ENCODE measurements around the gene MUC5B.

MUC5B gene

DNA sequence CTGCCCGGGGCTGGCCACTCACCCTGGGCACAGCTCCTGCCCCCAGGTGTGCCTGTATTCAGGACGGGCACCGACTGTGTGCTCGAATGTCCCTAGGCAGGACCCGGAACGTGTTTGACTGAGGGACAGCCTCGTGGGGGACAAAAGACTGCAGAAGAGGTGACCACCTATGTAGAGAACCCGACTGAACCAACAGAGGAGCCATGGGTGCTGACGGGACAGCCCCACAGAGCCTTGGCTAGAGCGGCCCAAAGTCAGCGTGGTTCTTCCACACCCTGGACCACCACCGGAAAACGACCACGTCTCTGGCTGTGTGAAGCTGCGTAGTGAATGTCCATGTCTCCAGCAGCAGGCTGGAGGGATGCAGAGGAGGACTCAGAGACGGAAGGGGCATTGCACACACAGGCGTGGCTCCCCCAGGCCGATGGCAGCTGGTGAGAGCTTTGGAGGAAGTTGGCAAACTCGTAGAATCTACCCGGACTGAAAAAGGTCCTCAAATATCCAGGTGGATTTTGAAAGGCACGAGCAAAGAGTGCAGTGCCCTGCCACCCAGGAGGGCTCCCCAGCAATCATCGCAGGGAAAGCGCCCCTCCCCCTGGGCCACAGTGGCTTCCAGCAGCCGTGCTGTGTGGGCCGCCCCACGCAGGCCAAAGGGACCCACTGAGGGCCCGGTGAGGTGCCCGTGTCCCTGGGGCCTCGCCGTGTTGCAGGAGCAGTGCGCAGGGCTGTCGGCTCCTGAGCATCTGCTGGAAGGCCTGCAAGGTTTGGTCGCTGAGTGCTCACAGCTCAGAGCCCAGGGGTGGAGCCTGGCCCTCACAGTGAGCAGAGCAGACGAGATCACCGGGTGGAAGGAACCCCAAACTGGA, 17.5 kb upstream of the MUC5B start:
- TF ChIP-seq, protein P1, sequence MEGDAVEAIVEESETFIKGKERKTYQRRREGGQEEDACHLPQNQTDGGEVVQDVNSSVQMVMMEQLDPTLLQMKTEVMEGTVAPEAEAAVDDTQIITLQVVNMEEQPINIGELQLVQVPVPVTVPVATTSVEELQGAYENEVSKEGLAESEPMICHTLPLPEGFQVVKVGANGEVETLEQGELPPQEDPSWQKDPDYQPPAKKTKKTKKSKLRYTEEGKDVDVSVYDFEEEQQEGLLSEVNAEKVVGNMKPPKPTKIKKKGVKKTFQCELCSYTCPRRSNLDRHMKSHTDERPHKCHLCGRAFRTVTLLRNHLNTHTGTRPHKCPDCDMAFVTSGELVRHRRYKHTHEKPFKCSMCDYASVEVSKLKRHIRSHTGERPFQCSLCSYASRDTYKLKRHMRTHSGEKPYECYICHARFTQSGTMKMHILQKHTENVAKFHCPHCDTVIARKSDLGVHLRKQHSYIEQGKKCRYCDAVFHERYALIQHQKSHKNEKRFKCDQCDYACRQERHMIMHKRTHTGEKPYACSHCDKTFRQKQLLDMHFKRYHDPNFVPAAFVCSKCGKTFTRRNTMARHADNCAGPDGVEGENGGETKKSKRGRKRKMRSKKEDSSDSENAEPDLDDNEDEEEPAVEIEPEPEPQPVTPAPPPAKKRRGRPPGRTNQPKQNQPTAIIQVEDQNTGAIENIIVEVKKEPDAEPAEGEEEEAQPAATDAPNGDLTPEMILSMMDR (IDR thresholded peaks at IDR 0.05; ENCODE audit: low read depth, low read length), result no peak
- no peak overlapping the region for H3K4me3 ChIP-seq (ENCODE audit: low read depth, low read length)
- no peak for DNase-seq (ENCODE audit: low read depth, low spot score)
- in situ Hi-C loops (cut with HindIII; ENCODE audit: low sequenced_read_pairs), result no loop called here

DNA sequence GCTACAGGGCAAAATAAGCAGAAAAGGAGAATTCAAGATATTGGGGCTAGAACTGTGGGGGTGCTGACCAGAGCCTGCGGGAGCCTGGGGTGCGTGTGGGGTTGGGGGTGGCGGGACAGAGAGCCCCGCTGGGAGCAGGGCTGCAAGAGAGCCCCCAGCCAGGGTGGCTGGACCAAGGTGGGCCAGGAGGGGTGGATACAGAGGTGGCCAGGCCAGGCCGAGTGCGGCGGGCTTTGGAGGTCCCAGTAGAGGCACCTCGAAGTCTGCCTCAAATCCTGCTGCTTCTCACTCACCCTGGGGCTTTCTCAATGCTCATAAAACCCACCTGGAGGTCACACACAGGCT, 16.9 kb upstream of the MUC5B start:
- TF ChIP-seq, protein P1 (IDR thresholded peaks at IDR 0.05; ENCODE audit: low read depth, low read length), result no peak
- in situ Hi-C loops (cut with HindIII; ENCODE audit: low sequenced_read_pairs), result no loop called here

DNA sequence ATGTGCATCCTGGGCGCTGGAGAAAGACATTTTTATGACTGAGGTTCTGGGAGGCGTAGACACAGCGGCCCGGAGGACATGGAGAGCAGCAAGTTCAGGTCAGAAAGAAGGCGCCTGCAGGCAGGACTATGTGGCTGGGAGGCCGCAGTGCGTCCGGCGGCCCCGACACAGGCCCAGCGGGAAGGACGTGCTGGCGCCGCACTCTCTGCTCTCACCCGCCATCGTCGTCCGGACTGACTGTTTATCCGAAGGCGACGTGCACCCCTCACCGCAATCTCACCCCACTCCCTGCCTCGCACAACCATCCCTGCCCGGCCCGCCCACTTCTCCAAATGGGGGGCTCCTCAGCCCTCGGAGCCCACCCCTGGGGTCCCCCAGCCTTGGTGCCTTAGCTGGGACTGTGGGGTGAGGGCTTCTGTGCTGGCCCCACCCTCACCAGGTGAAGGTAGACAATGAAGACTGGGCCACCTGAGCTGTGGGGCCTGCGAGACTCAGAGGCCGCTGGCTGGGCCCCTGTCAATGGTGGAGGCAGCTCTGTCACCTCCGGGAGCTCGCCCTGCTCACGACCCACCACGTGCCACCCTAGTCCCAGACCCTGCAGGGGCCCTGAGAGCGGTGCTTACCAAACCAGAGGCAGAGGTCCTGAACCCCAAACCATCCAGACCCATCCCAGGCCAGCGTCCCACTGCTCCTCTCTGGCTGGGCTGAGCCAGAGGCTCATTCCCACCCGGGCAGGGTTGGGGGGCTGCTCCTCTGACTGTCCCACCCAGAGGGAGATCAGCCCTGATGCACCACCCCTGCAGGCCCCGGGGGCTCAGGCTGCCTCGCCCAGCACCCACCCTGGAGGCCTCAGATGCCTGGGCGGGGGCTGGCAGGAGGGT, 16.2 kb upstream of the MUC5B start:
- H3K4me3 ChIP-seq (ENCODE audit: low read depth, low read length), result no peak overlapping the region
- in situ Hi-C loops (cut with HindIII; ENCODE audit: low sequenced_read_pairs), result no loop called here
- TF ChIP-seq, protein P1 (IDR thresholded peaks at IDR 0.05; ENCODE audit: low read depth, low read length), result no peak
- no peak for DNase-seq (ENCODE audit: low read depth, low spot score)

More for the DNA sequence above, 16.9 kb upstream of the MUC5B start:
- H3K4me3 ChIP-seq (ENCODE audit: low read depth, low read length), result no peak overlapping the region
- DNase-seq (ENCODE audit: low read depth, low spot score), result no peak

DNA sequence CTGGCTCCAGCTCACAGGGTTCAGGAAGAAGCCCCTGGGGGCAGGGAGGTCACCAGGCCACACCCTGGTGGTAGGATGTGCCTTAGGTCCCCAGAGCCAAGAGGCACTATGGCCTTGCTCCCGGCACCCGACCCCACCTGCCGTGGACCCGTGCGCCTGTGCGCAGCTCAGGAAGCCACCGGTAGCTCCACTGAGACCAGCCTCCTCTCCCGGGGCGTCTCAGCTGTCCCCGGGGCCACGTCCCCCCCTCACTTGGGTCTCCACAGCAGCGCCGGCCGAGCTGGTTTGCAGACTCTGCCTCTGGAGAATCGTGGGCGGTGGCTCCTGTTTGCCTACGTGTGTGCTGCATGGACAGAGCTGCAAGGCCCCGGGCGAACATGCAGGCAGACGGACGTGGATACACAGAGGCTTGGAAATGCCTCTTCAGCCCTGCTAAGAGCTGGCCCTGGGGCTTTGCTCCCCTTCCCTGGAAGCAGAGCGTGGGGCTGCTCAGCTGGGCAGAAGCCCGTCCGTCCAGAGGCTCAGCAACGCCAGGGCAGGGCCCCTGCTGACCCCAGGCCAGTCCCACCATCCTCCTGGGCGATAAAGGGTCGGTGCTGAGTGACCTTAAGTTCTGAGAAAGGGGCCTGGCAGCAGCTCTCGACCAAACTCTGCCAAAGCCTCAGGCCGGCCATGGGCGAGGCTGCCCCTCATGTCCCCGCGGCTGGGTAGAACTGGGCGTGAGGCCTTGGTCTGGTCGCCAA, 15.3 kb upstream of the MUC5B start:
- TF ChIP-seq, protein P1 (IDR thresholded peaks at IDR 0.05; ENCODE audit: low read depth, low read length), result no peak

DNA sequence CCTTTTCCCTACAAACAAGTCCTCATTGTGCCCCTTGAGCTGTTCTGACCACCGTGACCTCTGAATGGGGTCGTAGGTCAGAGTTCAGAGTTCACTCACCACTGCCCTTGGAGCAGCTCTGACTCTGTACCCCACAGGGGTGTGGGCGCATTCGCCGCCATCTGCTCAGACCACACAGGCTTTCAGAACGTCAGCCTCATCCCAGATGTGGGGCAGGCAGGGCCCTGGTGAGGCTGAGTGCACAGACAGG, 14.8 kb upstream of the MUC5B start:
- H3K4me3 ChIP-seq (ENCODE audit: low read depth, low read length), result no peak overlapping the region
- TF ChIP-seq, protein P1 (IDR thresholded peaks at IDR 0.05; ENCODE audit: low read depth, low read length), result no peak
- in situ Hi-C loops (cut with HindIII; ENCODE audit: low sequenced_read_pairs), result no loop called here
- DNase-seq (ENCODE audit: low read depth, low spot score), result no peak

More for the DNA sequence above, 15.3 kb upstream of the MUC5B start:
- H3K4me3 ChIP-seq (ENCODE audit: low read depth, low read length), result no peak overlapping the region
- in situ Hi-C loops (cut with HindIII; ENCODE audit: low sequenced_read_pairs), result no loop called here
- no peak for DNase-seq (ENCODE audit: low read depth, low spot score)
